Subcutaneous adipose tissue (tissue), 4 donors: ENCODE data around the gene FBXO11. TPM values are rescaled to one million over a fixed set of nuclear protein-coding genes. Genes with fewer than 3 reads are reported as not detected.

ENCODE experiments used
- total RNA-seq, 4 donors: library from RNA; depleted of rRNA; stranded (reverse); fragments of >200 nt; gene quantifications; one replicate each; pipeline ENCODE4 v1.1.0, GENCODE V29; 2016
- TF ChIP-seq, protein P1 (sequence below): fragments of 450-650 bp; IDR thresholded peaks from one replicate; pipeline ENCODE4 v1.5.1; 2016; ENCODE audit warnings: low read depth, mild to moderate bottlenecking, control low read depth, antibody characterized with exemption, moderate library complexity

FBXO11 gene
- total RNA-seq, 4 donors from 2014 or later: 66.3 to 90.7 (median 70.4) TPM

DNA sequence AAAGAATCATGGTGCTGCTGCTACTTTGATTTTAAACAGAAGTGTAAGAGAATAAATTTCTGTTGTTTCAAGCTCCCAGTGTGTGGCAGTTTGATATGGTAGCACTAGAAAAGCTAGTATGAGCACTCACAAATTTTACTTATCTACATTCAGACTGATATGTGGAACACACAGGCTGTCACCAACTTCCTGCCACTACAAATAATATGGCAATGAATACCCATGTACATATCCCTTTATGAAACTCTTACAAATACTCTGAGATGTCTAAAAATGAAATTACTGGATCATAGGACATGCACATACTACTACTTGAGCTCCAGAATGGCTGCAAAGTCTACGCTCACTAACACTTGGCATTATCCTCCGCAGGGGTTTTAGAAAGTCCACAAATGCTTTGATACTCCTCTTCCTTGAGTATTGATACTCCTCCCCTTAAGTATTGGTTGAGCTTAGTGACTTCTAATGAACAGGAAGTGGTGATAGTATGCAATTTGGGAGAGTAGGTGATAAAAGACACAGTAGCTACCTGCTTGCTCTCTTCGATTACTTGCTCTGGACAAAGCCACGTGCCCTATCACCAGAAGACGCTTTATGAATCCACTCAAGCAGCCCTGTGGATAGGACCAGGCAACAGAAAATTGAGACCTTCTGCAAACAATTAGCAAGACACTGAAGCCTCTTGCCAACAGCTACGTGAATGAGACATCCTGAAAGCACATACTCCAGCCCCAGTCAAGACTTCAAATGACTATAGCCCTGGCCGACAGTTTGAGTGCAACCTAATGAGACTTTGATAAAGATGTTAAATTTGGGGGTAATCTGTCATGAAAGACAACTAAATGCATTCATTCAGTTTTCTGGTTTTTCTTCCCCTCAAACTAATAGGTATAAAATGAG is 35.4 kb downstream of the FBXO11 start:
- TF ChIP-seq, protein P1, sequence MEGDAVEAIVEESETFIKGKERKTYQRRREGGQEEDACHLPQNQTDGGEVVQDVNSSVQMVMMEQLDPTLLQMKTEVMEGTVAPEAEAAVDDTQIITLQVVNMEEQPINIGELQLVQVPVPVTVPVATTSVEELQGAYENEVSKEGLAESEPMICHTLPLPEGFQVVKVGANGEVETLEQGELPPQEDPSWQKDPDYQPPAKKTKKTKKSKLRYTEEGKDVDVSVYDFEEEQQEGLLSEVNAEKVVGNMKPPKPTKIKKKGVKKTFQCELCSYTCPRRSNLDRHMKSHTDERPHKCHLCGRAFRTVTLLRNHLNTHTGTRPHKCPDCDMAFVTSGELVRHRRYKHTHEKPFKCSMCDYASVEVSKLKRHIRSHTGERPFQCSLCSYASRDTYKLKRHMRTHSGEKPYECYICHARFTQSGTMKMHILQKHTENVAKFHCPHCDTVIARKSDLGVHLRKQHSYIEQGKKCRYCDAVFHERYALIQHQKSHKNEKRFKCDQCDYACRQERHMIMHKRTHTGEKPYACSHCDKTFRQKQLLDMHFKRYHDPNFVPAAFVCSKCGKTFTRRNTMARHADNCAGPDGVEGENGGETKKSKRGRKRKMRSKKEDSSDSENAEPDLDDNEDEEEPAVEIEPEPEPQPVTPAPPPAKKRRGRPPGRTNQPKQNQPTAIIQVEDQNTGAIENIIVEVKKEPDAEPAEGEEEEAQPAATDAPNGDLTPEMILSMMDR: no peak

DNA sequence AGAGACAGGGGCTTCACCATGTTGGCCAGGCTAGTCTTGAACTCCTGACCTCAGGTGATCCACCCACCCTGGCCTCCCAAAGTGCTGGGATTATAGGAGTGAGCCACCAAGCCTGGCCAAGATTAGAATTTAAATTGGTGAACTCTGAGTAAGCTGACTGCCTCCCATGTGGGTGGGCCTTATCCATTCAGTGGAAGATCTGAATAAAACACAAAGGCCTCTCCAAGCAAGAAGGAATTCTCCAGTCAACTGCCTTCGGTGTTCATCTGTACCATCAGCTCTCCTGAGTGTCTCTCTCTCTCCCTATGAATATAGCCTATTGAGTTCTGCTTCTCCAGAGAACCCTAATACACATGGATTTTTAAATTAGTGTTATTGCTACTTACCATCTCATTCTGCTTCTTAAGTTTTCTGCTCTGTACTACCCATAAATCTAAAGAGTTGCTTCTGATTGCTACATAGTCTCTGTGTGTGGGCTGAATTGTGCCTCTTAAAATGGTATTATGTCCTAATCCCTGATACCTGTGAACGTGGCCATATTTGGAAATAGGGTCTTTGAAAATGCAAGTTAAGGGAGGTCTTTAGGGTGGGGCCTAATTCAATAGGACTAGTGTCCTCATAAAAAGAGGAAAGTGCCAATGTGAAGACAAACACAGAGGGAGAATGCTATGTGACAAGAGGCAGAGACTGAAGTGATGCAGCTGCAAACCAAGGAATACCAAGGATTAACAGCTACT is 36.3 kb downstream of the FBXO11 start:
- TF ChIP-seq, protein P1: no peak

DNA sequence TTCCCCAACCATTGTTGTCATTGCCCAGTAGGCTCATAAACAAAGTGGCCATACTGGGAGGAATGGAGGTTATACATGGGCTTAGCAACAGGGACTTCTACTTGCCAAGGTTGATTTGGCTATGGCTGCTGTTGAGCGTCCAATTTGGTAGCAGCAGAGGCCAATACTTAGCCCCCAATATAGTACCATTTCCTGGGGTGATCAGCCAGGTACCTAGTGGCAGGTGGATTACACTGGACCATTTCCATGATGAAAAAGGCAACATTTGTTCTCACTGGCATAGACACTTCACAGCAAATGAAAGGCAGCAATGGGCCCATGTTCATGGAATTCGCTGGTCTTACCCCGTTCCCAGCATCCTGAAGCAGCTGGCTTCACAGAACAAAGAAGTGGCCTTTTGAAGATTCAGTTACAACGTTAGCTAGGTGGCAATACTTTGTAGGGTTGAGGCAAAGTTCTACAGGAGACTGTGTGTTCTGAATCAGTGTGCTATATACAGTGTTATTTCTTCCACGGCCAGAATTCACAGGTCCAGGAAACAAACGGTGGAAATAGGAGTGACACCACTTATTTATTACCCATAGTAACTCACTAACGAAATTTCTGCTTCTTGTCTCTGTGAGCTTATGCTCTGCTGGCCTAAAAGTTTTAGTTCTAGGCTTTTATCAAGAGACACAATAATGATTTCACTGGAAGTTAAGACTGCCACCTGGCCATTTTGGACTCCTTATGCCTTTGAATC is 37.5 kb downstream of the FBXO11 start:
- TF ChIP-seq, protein P1: no peak

DNA sequence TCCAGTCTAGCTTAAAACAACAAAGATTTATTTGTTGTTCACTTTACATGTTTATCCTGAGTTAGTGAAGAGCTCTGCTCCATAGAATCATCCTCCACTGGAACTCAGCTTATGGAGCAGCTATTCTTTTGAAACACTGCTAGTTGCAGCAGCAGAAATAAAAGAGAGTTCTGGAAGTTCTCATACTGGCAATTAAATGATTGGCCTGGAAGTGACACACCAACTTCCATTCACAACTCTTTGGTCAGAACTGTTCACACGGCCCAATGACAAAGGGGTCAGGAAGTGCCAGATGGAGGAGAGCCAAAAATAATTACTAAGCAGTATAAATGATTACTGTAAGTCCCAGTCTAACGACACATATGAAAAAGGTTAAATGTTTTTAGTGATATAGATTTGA is 39.1 kb downstream of the FBXO11 start:
- TF ChIP-seq, protein P1: no peak

DNA sequence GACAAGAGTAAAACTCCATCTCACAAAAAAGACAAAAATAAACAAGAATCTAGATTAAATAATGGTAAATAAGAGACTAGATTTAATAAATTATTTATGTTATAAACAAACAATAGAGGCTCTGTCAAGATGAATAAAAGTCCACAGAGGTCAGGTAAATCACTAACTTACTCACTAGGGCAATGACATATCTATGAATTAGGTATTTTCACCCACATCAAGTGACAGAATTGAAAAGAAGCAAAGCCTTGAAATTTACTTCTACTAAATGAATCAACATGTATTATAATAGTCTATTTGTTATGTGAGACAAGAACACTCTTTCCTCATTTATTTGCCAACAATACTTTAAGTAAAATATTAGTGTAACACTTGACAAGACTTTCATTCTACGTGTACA is 41.7 kb downstream of the FBXO11 start:
- TF ChIP-seq, protein P1: no peak

DNA sequence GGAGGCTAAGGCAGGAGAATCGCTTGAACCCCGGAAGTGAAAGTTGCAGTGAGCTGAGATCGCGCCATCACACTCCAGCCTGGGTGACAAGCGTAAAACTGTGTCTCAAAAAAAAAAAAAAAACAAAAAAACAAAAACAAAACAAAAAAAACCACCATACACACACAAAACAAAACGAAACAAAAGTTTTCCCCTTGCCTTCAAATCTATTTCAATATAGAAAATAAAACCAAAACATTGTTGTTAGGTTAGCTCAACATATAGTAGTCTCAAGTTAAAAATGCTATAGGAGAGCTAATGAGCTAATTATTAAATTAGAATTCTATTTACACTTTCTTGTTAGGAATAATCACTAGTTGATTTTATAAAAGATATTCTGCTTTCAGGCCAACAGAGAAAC is 43.3 kb downstream of the FBXO11 start:
- TF ChIP-seq, protein P1: no peak
